NCI-H187 treated with DMSO at 0.1 percent for 48 hours (cell line): Measurements from ENCODE around the gene MICALL1.

Source experiments
- DNase-seq: peaks from one replicate; lab custom pipeline; 2025; lab: John Stamatoyannopoulos, UW

MICALL1 gene

DNA sequence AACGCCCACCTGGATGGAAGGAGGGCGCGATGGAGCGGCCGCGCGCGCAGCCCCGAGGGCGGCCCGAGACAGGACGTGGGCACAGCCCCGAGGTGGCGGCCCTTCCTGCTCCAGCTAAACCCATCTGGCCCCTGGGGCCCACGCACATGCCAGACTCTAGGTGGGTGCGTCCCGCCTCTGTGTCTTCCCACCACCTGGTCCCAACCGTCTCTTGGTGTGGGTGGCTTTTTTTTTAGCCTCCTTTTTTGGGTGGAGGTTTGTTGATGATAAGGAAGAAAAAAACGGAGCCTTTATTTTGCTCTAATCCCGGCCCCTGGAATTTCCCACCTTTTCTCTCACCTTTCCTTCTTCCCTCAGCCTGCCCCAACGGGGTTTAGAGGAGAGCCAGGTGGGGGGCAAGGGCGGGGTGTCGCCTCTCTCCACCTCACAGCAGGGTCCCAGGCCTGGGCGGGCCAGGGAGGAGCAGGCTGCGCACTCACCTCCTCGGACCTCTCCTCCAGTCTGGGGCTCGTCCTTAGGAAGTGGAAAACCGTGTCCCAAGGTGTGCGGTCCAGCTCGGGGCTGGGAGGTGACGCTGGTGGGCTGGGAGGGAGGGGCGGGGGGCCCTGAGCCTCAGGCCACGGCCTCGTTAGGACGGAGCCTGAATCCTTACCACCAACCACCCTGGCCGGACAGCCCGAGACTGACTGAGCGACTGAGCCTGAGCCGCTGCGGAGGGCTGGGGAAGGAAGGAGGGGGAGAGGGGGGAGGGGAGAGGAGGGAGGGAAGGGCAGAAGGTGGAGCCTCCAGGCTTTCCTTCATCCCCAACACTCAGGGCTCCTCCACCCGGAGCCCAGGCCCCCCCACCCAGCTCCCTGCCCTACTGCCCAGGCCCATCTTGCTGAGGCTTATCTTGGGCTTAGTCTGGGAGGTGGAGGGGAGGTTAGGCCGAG lies 78.0 kb downstream of the MICALL1 start, which contains the start of gene SOX10:
Gene SOX10 (minus strand): TSS at position 696 of the 932 bp plus-strand sequence. CDS start 771 bp downstream, outside the sequence.
- DNase-seq = no peak

DNA sequence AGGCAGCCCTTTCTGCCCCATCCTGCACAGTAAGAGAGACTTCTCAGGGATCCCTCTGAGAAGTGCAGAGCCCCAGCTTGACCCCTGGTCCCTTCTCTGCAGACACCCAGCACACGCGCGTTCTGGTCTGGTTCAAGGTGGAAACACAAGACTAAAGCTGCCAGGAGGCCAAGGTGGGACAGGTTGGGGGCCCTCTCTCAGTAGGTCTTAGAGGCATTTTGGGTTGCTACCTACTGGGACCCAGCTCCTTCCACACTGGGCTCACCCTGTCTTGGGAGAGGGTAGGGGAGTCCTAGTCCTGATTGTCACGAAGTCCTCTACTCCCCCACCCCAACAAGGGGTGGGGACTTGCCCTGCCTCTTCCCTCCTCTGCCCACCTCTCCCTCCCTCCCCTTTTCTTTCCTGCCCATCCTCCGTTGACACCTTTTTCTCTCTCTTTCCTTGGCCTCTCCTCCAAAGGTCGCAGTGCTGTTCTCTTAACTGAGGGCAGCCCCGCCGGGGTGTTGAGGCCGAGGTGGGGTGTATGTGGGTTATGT lies 79.0 kb downstream of the MICALL1 start:
- no peak for DNase-seq

DNA sequence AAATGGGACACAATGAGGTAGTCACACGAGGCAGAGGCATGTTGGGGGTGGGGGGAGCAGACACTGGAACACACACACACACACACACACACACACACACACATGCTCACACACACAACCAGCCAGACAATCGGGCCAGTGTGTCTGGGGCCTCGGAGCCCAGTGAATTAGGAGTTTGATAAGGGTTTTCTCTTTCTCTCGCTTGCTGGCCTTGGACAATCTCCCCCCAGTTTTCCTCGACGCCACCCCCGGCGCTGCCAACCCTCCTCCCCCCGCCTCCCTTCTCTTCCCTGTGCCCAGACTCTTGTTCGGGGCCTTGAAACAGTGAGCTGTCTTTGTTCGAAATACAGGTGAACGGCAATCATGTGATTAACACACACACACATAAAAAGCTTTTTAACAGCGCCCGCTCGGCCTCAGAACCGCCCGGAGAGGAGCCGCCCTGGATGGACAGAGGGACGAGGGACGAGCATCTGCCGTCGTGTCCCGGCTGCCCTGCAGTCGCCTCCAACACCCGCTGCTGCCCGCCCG lies 79.7 kb downstream of the MICALL1 start:
- DNase-seq = no peak

DNA sequence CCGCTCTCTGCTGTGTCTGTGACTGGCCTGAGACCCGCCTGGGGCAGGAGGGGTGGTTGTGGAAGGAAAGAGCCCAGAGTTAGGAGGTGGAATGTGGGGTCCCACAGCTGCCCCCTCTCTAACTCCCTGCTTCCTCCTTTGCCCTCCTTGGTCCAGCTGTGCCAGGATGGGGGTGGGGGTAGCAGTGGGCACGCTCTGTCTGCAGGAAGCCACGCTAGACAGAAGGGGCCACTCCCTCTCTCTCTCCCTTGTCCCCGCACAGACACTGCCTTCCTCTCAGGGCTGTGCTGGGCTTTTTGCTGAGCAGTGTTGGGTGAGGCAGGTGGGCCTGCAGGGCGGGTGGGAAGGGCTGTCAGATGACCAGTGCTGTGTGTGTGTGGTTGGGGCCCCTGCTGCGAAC lies 80.3 kb downstream of the MICALL1 start:
- DNase-seq = no peak

DNA sequence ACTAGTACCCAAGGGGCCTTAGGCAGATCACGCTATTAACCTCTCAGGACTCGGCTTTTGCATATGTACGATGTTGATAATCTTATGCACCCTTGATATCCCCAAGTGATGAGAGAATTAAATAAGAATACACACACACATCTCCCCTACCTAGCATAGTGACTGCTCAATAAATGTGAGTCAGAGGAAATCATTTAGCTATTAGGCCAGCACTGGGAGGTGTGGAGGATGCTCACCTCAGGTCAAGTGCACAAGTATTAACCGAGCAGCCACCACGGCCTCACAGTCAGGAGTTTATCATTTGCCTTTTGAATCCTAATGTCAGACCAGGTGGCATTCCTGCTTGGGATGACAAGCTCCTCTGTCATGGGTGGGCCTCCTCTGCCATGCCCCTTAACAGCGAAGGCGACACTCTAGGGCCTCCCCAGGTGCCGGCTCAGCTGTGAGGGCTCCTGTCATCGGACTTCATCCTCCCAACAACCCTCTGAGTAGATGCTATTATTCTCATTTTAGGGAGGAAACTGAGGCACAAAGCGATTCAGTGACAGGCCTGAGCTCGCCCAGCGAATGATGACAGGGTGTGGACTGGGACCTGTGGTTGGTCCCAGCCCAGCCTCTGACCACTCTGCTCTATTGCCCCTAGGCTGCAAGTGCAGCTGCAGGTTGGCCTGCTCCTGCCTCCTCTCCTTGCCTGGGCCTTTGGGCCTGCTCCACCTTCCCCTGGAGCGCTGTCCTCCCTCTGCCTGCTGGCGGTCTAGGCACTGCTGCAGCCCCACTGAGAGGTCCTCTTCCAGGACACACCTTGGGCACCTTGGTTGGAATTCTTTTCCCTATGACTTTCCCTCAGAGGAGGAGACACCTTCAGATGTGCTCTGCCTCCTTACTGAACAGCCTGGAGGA lies 83.3 kb downstream of the MICALL1 start:
- no peak for DNase-seq

DNA sequence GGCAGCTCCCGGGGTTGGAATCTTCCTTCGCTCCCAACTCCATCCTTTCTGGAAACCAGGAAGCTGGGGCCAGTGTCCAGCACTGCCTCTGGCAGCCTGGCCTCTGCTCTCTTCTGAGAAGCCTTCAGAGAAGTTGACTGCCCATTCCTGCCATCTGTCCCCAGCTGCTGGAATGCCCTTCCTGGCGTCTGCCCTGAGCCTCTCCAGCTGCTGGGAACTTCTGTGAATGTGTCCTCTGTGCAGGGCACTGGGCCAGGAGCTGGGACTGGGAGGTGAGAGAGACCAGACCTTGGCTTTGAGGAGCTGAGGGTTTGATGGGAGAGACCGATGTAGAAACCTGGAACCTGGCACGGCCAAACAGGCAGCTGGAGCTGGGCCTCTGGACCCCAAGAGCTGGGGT lies 84.2 kb downstream of the MICALL1 start:
- no peak for DNase-seq

DNA sequence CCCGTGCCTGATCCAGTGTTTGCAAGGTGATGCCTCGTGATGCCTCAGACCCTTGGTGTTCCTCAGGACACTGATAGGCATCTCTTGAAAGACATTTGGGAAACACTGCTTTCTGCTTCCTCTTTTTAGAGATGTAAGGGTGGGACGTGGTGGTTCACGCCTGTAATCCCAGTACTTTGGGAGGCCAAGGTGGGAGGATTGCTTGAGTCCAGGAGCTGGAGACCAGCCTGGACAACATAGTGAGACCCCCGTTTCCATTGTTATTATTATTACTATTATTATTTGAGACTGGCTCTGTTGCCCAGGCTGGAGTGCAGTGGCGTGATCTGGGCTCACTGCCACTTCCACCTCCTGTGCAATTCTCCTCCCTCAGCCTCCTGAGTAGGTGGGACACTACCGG lies 84.8 kb downstream of the MICALL1 start:
- no peak for DNase-seq

DNA sequence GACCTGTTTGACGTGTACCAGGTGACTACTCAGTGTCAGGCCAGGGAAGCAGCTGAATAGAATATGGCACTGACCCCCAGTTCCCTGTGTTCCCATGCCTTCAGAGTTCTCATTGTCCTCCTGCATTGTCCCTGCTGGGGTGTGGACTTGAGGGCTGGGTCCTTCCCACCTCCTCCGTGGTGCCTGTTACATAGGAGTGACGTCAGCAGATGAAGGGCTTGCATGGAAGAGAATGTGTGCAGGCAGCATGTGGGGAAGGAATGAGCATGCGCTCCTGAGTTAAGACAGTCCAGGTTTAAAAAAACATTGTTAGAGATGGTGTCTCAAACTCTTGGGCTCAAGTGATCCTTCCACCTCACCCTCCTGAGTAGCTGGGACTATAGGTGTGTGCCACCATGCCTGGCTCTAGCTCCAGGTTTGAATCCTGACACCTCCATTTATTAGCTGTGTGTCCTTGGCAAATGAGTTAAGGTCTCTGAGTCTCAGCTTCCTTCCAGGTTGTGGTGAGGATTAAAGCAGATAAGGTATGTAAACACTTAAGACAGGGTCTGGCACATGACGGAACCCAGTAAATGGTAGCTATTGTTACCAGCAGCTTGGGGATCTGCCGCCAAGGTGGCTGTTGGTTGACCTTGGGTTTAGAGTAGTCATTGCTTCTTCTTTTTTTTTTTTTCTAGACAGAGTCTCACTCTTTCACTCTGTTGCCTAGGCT lies 85.8 kb downstream of the MICALL1 start:
- no peak for DNase-seq
